Measurements from ENCODE around the gene TRIM37. TPM values are rescaled to one million over a fixed set of nuclear protein-coding genes. Genes with fewer than 3 reads are reported as not detected.
A peak's percentile ranks its signal among the peaks of the same experiment; 100 is the strongest.

Gene TRIM37
- total and polyA plus RNA-seq, 2 donors from 2014 or later, result 9.7 to 19.1 TPM

DNA sequence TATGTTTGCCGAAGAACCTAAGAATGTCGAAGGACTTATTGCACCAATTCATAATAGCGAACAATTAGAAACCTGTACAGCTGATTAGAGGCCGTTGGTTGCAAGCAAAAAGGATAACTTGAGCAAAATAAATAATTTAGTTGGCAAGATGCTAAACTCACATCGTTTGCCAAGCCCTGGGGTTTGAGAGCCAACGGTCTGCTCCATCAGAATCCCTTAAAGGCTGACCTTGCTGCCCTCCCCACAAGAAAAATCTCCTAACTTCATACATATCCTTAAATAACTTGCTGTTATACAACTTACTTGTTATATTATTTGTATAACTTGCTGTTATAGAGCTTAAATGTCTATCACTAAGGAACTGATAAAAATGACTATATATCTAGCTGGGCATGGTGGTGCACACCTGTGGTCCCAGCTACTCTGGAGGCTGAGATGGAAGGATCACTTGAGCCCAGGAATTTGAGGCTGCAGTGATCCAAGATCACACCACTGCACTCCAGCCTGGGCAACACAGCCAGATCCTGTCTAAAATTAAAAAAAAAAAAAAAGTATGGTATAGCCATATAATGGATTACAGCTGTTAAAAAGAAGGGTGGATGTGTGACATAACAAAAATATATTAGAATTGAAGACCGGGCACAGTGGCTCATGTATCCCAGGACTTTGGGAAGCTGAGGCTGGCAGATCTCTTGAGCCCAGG is 1.9 kb upstream of the TRIM37 start:
- no peak overlapping the region for H3K9ac ChIP-seq (ENCODE audit: low read length in 3 of 3)
- no peak for FAIRE-seq
- no peak for DNase-seq
- peaks cover 0 to 4% (median 0%) of the 10 kb centered on the region in 3 donors for H3K36me3 ChIP-seq (ENCODE audit: control insufficient read depth in 2 of 3, insufficient read depth in 3 of 3, low read length in 3 of 3)
- no peaks in the 10 kb centered on the region for H3K9me3 ChIP-seq (ENCODE audit: control insufficient read depth in 2 of 3, insufficient read depth in 1 of 3, low read length in 3 of 3)
- intact Hi-C loops (cut with DNase I), result no loop called here
- peaks cover 0 to 3% (median 0%) of the 10 kb centered on the region in 3 donors for H3K4me1 ChIP-seq (ENCODE audit: control insufficient read depth in 2 of 3, insufficient read depth in 2 of 3, low read depth in 1 of 3, low read length in 3 of 3)
- no peak overlapping the region for H3K27ac ChIP-seq (ENCODE audit: low read depth in 2 of 2, low read length in 2 of 2)
- no peaks in the 10 kb centered on the region for H3K27me3 ChIP-seq (ENCODE audit: control insufficient read depth, insufficient read depth, low read length)
- TF ChIP-seq, protein P1, sequence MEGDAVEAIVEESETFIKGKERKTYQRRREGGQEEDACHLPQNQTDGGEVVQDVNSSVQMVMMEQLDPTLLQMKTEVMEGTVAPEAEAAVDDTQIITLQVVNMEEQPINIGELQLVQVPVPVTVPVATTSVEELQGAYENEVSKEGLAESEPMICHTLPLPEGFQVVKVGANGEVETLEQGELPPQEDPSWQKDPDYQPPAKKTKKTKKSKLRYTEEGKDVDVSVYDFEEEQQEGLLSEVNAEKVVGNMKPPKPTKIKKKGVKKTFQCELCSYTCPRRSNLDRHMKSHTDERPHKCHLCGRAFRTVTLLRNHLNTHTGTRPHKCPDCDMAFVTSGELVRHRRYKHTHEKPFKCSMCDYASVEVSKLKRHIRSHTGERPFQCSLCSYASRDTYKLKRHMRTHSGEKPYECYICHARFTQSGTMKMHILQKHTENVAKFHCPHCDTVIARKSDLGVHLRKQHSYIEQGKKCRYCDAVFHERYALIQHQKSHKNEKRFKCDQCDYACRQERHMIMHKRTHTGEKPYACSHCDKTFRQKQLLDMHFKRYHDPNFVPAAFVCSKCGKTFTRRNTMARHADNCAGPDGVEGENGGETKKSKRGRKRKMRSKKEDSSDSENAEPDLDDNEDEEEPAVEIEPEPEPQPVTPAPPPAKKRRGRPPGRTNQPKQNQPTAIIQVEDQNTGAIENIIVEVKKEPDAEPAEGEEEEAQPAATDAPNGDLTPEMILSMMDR (IDR thresholded peaks at IDR 0.05; ENCODE audit: borderline replicate concordance, extremely low read depth, insufficient read depth), result no peak
- H3K4me3 ChIP-seq (ENCODE audit: low read length in 3 of 3), result no peak overlapping the region

DNA sequence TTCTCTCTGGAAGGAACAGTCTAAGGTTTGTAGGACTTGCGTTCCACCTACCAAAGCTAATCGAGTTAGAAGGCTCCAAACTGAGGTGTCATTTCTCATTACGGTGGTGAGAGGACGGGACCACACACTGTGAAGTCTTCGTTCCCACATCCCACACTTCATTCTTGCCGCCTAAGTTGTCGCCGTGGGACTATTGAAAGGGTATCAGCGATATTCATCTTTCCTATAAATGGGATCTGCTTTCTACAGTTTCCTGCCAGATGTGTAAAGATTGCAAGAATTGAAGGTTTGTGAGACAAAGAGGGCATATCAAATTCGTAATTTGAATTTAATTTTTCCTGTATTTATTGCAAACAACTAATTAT is 608 bp upstream of the TRIM37 start:
- H3K9me3 ChIP-seq (ENCODE audit: control insufficient read depth in 2 of 3, insufficient read depth in 1 of 3, low read length in 3 of 3), result no peaks in the 10 kb centered on the region
- peak overlapping the region; percentile 76 to 91 (median 83) for H3K4me3 ChIP-seq (ENCODE audit: low read length in 3 of 3)
- no peaks in the 10 kb centered on the region for H3K27me3 ChIP-seq (ENCODE audit: control insufficient read depth, insufficient read depth, low read length)
- no peak for DNase-seq
- no peak for FAIRE-seq
- H3K27ac ChIP-seq (ENCODE audit: low read depth in 2 of 2, low read length in 2 of 2), result peak overlapping the region in 1 of 2 donors; percentile 18
- H3K36me3 ChIP-seq (ENCODE audit: control insufficient read depth in 2 of 3, insufficient read depth in 3 of 3, low read length in 3 of 3), result peaks cover 0 to 4% (median 0%) of the 10 kb centered on the region in 3 donors
- H3K9ac ChIP-seq (ENCODE audit: low read length in 3 of 3), result peak overlapping the region; percentile 43 to 67 (median 59)
- intact Hi-C loops (cut with DNase I), result no loop called here
- peaks cover 0 to 3% (median 0%) of the 10 kb centered on the region in 3 donors for H3K4me1 ChIP-seq (ENCODE audit: control insufficient read depth in 2 of 3, insufficient read depth in 2 of 3, low read depth in 1 of 3, low read length in 3 of 3)
- TF ChIP-seq, protein P1 (IDR thresholded peaks at IDR 0.05; ENCODE audit: borderline replicate concordance, extremely low read depth, insufficient read depth), result no peak

DNA sequence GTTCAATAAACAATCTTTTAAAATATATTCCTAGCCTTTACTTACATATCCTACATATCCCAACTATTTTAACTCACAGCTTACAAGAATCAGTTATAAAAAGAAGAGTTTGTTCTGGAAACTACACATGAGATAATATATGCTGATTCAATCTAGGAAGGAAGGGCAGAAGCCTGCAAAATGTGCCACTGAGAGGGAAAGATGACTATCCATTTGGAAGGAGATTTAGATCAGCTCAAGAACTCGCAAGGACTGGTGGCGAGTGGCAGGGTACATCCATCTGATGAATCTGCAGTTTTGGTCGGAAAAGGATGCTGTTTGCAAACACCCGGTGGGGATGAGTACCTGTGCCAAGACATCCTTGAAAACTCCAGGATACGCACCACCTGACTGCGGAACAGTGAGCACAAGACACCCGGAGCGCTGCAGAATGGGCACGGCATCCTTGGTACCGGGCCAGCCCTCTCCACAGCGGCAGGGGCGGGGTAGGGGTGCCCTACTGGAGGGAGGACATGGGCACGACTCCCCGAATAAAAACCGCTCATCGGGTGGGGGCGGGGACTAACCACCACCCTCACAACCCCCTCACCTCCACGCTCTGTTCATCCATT is 723 bp downstream of the TRIM37 start:
- DNase-seq, result peak; percentile 26 to 87 (median 59)
- no peaks in the 10 kb centered on the region for H3K27me3 ChIP-seq (ENCODE audit: control insufficient read depth, insufficient read depth, low read length)
- TF ChIP-seq, protein P1 (IDR thresholded peaks at IDR 0.05; ENCODE audit: borderline replicate concordance, extremely low read depth, insufficient read depth), result no peak
- H3K27ac ChIP-seq (ENCODE audit: low read depth in 2 of 2, low read length in 2 of 2), result peak overlapping the region; percentile 71 to 75
- intact Hi-C loops (cut with DNase I), result no loop called here
- H3K4me3 ChIP-seq (ENCODE audit: low read length in 3 of 3), result peak overlapping the region; percentile 76 to 91 (median 83)
- H3K4me1 ChIP-seq (ENCODE audit: control insufficient read depth in 2 of 3, insufficient read depth in 2 of 3, low read depth in 1 of 3, low read length in 3 of 3), result peaks cover 0 to 3% (median 0%) of the 10 kb centered on the region in 3 donors
- H3K9ac ChIP-seq (ENCODE audit: low read length in 3 of 3), result peak overlapping the region; percentile 20 to 60 (median 33)
- no peaks in the 10 kb centered on the region for H3K36me3 ChIP-seq (ENCODE audit: control insufficient read depth in 2 of 3, insufficient read depth in 3 of 3, low read length in 3 of 3)
- no peaks in the 10 kb centered on the region for H3K9me3 ChIP-seq (ENCODE audit: control insufficient read depth in 2 of 3, insufficient read depth in 1 of 3, low read length in 3 of 3)
- no peak for FAIRE-seq
